Thyroid gland (tissue), 4 donors: Measurements from ENCODE around the gene ELL2. TPM values are rescaled to one million over a fixed set of nuclear protein-coding genes. Genes with fewer than 3 reads are reported as not detected.

Experiments used
- DNase-seq, 2 donors: peaks; one replicate each; pipeline ENCODE4 v3.0.0-alpha.2; 2019
- H3K27ac ChIP-seq, 3 donors: fragments of 200-600 bp; sonication (generic); 1 replicate in 2 of 3; 2 replicates in 1 of 3; pipeline ENCODE4 v1.5.1; 2016 to 2019; ENCODE audit warnings: mild to moderate bottlenecking in 1 of 3, moderate library complexity in 1 of 3
- H3K27me3 ChIP-seq: fragments of 200-600 bp; sonication (generic); one replicate; pipeline ENCODE4 v1.5.1; 2019
- H3K36me3 ChIP-seq, 2 donors: fragments of 200-600 bp; sonication (generic); one replicate each; pipeline ENCODE4 v1.5.1; 2016 to 2019
- H3K4me1 ChIP-seq, 2 donors: fragments of 200-600 bp; sonication (generic); one replicate each; pipeline ENCODE4 v1.5.1; 2017 to 2019
- H3K4me3 ChIP-seq, 3 donors: fragments of 200-600 bp; sonication (generic); replicated peaks in 1 of 3; 1 replicate in 2 of 3; 2 replicates in 1 of 3; pipeline ENCODE4 v1.5.1; 2016; ENCODE audit warnings: mild to moderate bottlenecking in 1 of 3
- H3K9me3 ChIP-seq: fragments of 200-600 bp; sonication (generic); one replicate; pipeline ENCODE4 v1.5.1; 2017
- POLR2A ChIP-seq, 2 donors: fragments of 450-650 bp; IDR thresholded peaks; one replicate each; pipeline ENCODE4 v1.6.1; 2017; ENCODE audit warnings: antibody characterized with exemption in 2 of 2, mild to moderate bottlenecking in 2 of 2, moderate library complexity in 1 of 2
- WGBS, 2 donors: methylation state at CpG; one replicate each; pipeline ENCODE4 v1.1.5; 2017; 5-methylcytosine and 5-hydroxymethylcytosine counted together
- intact Hi-C: fragments of 100-400 bp; cut with DNase I; formaldehyde crosslinking; loops from one replicate; pipeline ENCODE4 v1.15.1; 2023
- total RNA-seq, 4 donors: library from RNA; depleted of rRNA; stranded (reverse); fragments of >200 nt; gene quantifications; one replicate each; pipeline ENCODE4 v1.2.3, GENCODE V29; 2016
- TF ChIP-seq, protein P1 (sequence below), 6 experiments: fragments of 200-600 bp in 3 of 6; fragments of 450-650 bp in 3 of 6; sonication (generic) in 3 of 6; IDR thresholded peaks; one replicate each; pipeline ENCODE4 v1.5.1; 2016 to 2019; ENCODE audit warnings: antibody characterized with exemption in 6 of 6, mild to moderate bottlenecking in 2 of 6, inconsistent platforms in 1 of 6, moderate library complexity in 1 of 6

The ELL2 gene
- total RNA-seq, 4 donors from 2014 or later, result 56.1 to 80.2 (median 69.6) TPM

DNA sequence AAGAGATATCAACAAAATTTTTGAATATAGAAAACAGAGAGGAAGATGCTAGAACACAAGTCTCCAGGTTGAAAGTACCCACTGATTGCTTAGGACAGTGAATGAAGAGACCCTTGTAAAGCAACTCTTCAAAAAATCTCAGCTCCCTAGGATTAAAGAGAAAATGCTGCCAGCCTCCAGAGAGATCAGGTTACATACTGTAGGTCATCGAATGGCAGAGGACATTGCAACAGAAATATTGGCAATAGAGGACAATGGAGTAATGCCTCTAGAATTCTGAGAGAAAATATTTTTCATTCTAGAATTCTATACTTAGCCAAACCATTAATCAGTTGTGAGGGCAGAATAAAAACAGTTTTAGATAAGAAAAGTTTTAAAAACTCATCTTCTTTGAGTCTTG lies 43.1 kb upstream of the ELL2 start:
- Histone ChIP-seq H3K36me3 (no peaks in the 10 kb centered on the region), H3K27ac (no peak overlapping the region), H3K9me3 (no peaks in the 10 kb centered on the region), H3K4me3 (no peak overlapping the region), H3K4me1 (no peaks in the 10 kb centered on the region), H3K27me3 (no peaks in the 10 kb centered on the region)
- WGBS, 2 donors, result 88 to 91% methylated on average over 1 of the region's 1 CpG
- intact Hi-C loops, result no loop called here
- DNase-seq, result no peak
- TF ChIP-seq, protein P1, sequence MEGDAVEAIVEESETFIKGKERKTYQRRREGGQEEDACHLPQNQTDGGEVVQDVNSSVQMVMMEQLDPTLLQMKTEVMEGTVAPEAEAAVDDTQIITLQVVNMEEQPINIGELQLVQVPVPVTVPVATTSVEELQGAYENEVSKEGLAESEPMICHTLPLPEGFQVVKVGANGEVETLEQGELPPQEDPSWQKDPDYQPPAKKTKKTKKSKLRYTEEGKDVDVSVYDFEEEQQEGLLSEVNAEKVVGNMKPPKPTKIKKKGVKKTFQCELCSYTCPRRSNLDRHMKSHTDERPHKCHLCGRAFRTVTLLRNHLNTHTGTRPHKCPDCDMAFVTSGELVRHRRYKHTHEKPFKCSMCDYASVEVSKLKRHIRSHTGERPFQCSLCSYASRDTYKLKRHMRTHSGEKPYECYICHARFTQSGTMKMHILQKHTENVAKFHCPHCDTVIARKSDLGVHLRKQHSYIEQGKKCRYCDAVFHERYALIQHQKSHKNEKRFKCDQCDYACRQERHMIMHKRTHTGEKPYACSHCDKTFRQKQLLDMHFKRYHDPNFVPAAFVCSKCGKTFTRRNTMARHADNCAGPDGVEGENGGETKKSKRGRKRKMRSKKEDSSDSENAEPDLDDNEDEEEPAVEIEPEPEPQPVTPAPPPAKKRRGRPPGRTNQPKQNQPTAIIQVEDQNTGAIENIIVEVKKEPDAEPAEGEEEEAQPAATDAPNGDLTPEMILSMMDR (IDR thresholded peaks at IDR 0.05), result no peak
- no peak for TF ChIP-seq POLR2A (IDR thresholded peaks at IDR 0.05)

DNA sequence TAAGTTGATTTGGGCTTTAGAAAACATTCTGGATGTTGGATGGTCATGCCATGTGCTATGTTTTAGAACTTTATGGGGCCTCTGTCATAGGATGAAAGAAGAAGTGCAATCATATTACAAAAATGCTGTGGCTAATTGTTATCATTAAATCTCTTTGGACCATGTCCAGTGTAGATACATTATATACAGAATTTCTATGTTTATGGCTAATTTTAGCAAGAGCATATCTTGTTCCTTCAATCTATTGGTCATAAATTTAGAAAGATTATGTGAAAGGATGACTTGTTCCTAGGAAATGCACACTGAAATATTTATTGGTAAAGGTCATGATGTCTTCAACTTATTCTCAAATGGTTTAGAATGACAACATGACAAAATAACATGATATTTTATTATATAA lies 42.4 kb upstream of the ELL2 start:
- no peaks in the 10 kb centered on the region for H3K36me3 ChIP-seq
- TF ChIP-seq, protein P1 (IDR thresholded peaks at IDR 0.05), result no peak
- TF ChIP-seq POLR2A (IDR thresholded peaks at IDR 0.05), result no peak
- no peak overlapping the region for H3K4me3 ChIP-seq
- H3K4me1 ChIP-seq, result no peaks in the 10 kb centered on the region
- no peaks in the 10 kb centered on the region for H3K27me3 ChIP-seq
- H3K27ac ChIP-seq, result no peak overlapping the region
- intact Hi-C loops, result no loop called here
- DNase-seq, result no peak
- no peaks in the 10 kb centered on the region for H3K9me3 ChIP-seq

DNA sequence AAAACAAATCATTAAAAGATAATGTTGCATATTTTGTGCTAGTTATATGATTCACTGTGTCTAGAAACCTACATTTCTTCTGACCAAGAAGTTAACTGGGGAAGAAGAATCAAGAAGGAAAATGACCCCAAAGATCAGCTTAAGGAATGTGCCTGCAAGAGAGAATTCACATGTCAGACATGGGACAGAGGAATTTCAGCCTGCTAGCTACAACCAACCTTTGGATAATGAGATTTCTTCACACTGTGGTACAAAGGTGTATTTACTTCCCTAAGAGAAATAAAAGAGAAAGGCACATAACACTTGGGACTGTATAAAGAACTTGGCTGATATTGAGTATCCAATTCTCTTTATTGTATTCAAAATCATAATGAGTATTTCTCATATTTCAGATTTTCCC lies 39.6 kb upstream of the ELL2 start:
- H3K27ac ChIP-seq, result no peak overlapping the region
- DNase-seq, result no peak
- H3K36me3 ChIP-seq, result no peaks in the 10 kb centered on the region
- no peaks in the 10 kb centered on the region for H3K9me3 ChIP-seq
- H3K4me3 ChIP-seq, result no peak overlapping the region
- no peak for TF ChIP-seq POLR2A (IDR thresholded peaks at IDR 0.05)
- TF ChIP-seq, protein P1 (IDR thresholded peaks at IDR 0.05), result no peak
- intact Hi-C loops, result no loop called here
- H3K27me3 ChIP-seq, result no peaks in the 10 kb centered on the region
- no peaks in the 10 kb centered on the region for H3K4me1 ChIP-seq

DNA sequence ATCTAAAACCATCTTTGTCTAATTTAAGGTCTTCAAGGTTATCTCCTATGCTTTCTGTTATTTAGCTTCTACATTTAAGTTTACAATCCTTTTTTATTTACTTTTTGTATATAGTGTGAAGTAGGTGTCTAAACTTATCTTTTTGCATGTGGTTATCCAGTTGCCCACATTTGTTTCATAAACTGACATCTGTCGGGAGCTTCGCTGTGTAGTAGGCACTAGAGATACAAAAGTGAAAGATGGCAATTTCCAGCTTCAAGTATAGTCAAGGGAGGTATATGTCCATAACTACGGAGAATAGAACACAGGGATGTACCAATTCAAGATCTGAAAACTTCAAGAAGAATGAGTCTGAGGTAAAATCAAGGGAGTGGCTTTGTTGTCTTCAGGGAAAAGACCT lies 38.7 kb upstream of the ELL2 start:
- TF ChIP-seq POLR2A (IDR thresholded peaks at IDR 0.05), result no peak
- TF ChIP-seq, protein P1 (IDR thresholded peaks at IDR 0.05), result no peak
- Histone ChIP-seq H3K36me3 (no peaks in the 10 kb centered on the region), H3K27me3 (no peaks in the 10 kb centered on the region), H3K4me3 (no peak overlapping the region), H3K27ac (no peak overlapping the region), H3K4me1 (no peaks in the 10 kb centered on the region), H3K9me3 (no peaks in the 10 kb centered on the region)
- no peak for DNase-seq
- intact Hi-C loops, result no loop called here
- 94 to 95% methylated on average over 3 of the region's 3 CpGs for WGBS, 2 donors

DNA sequence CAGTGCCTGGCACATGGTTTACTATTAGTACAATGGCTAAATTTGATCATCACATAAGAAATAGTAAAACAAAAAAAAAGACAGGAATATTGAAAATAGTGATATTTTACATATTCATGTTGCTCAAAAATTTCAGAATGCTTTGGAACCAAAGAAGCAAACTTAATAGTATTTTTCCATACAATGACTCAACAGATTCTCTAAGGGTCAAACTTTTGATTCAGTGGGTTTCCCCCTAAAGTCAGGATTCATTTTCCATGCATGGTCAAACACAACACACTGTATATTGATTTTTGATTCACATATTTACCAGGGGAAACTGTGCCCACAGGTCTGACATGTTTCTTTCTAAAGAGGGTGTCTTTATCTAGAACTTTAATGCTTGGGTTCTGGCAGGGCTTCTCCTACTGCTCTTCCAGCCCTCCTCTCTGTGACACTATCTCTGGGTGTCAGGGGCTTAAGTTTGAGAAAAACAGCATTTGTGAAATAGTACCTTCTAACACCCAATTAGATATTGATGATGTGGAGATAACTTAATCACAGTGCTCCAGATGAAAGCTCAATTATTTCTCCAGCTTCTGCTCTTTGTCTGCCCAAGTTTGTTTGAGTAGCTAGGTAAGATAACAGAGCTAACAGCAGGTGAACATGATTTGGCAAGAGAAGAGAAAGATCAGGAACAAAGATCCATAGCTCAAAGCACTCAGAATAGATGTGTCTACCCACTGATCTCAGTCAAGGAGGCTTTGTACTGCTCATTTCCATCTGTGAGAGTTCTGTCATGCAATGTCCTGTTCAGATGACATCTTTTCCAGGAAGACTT lies 35.5 kb upstream of the ELL2 start:
- Histone ChIP-seq H3K9me3 (no peaks in the 10 kb centered on the region), H3K27me3 (no peaks in the 10 kb centered on the region), H3K27ac (no peak overlapping the region), H3K4me1 (no peaks in the 10 kb centered on the region), H3K36me3 (no peaks in the 10 kb centered on the region), H3K4me3 (no peak overlapping the region)
- DNase-seq, result no peak
- intact Hi-C loops, result no loop called here
- no peak for TF ChIP-seq POLR2A (IDR thresholded peaks at IDR 0.05)
- TF ChIP-seq, protein P1 (IDR thresholded peaks at IDR 0.05), result no peak
